Right lobe of liver (tissue), 6 donors: ENCODE data around the gene RNF13. TPM values are rescaled to one million over a fixed set of nuclear protein-coding genes. Genes with fewer than 3 reads are reported as not detected.
"Not testable (repeated sequence)": the region's sequence is repeated elsewhere in the genome, so short reads cannot be mapped to it uniquely, and the experiment has no call there.

Experiments
- ATAC-seq, 4 donors: fragments of 200-7000 bp; cut with Tn5 transposase; one replicate each; pipeline ENCODE4 v1.9.1; 2020; ENCODE audit warnings: mild to moderate bottlenecking in 4 of 4, moderate library complexity in 4 of 4
- DNase-seq, 3 donors: peaks; one replicate each; pipeline ENCODE4 v3.0.0-alpha.2; 2020
- H3K27ac ChIP-seq, 3 donors: fragments of 200-600 bp; one replicate each; pipeline ENCODE4 v1.8.0; 2022
- H3K27me3 ChIP-seq, 2 donors: fragments of 200-600 bp; one replicate each; pipeline ENCODE4 v1.8.0; 2022
- H3K36me3 ChIP-seq, 4 donors: fragments of 200-600 bp; sonication (generic) in 1 of 4; one replicate each; pipeline versions ENCODE4 v1.5.1 to v1.8.0; 2017 to 2022; ENCODE audit warnings: control low read depth in 1 of 4
- H3K4me1 ChIP-seq, 4 donors: fragments of 200-600 bp; sonication (generic) in 1 of 4; one replicate each; pipeline versions ENCODE4 v1.5.1 to v1.8.0; 2017 to 2022; ENCODE audit warnings: control low read depth in 1 of 4
- H3K4me3 ChIP-seq, 3 donors: fragments of 200-600 bp; one replicate each; pipeline ENCODE4 v1.8.0; 2022
- H3K9me3 ChIP-seq, 4 donors: fragments of 200-600 bp; sonication (generic) in 1 of 4; one replicate each; pipeline versions ENCODE4 v1.5.1 to v1.8.0; 2017 to 2022; ENCODE audit warnings: control low read depth in 1 of 4
- POLR2A ChIP-seq: fragments of 450-650 bp; IDR thresholded peaks from one replicate; pipeline ENCODE4 v1.6.1; 2017; ENCODE audit warnings: antibody characterized with exemption, mild to moderate bottlenecking
- WGBS: methylation state at CpG from one replicate; pipeline ENCODE4 v1.1.6; 2018; ENCODE audit warnings: low coverage, low lambda C conversion rate; ENCODE audit not compliant: insufficient coverage; ENCODE audit errors: missing lambda C conversion rate; 5-methylcytosine and 5-hydroxymethylcytosine counted together
- intact Hi-C, 2 donors: fragments of 100-400 bp; cut with DNase I; formaldehyde crosslinking; loops; one replicate each; pipeline versions ENCODE4 v1.11.2 to v1.14.1; 2022
- total RNA-seq, 6 experiments: library from RNA; depleted of rRNA in 2 of 6; stranded (reverse); fragments of >200 nt in 2 of 6; fragmentation: NEBNext Ultra II Directional in 3 of 6; extraction: Animal tissue kit (Norgen Biotek cat#: 25700) in 3 of 6; gene quantifications; one replicate each; pipeline versions ENCODE4 v1.1.0 to v1.2.4, GENCODE V29; 2016 to 2023
- TF ChIP-seq, protein P1 (sequence below), 4 donors: fragments of 200-600 bp in 3 of 4; fragments of 450-650 bp in 1 of 4; IDR thresholded peaks; one replicate each; pipeline versions ENCODE4 v1.5.1 to v1.8.0; 2016 to 2022; ENCODE audit warnings: antibody characterized with exemption in 4 of 4, mild to moderate bottlenecking in 2 of 4
- donor health status: DM: no; HTN: yes; CAD: no.
- donor health status: DM: no; HTN: no; CAD: no.
- donor health status: DM: no; HTN: no; CAD: no.
- donor health status: DM: no; HTN: yes; CAD: no.
- donor health status: DM: no; HTN: yes; CAD: no.

Gene RNF13
- total RNA-seq, 6 experiments from 2014 or later, result 45.0 to 55.6 (median 47.5) TPM

DNA sequence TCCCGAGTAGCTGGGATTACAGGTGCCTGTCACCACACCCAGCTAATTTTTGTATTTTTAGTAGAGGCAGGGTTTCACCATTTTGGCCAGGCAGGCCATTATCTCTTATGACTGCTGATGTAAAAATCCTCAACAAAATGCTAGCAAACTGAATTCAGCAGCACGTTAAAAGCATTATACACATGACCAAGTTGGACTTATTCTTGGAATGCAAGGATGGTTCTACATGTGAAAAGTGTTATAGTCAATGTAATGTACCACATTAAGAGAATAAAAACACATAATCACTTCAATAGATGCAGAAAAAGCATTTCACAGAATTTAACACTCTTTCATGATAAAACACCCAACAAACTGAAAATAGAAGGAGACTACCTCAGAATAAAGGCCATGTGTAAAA, 20.2 kb downstream of the RNF13 start:
- no peaks in the 10 kb centered on the region for H3K27me3 ChIP-seq
- H3K4me1 ChIP-seq, result no peaks in the 10 kb centered on the region
- no peak for TF ChIP-seq POLR2A
- TF ChIP-seq, protein P1, sequence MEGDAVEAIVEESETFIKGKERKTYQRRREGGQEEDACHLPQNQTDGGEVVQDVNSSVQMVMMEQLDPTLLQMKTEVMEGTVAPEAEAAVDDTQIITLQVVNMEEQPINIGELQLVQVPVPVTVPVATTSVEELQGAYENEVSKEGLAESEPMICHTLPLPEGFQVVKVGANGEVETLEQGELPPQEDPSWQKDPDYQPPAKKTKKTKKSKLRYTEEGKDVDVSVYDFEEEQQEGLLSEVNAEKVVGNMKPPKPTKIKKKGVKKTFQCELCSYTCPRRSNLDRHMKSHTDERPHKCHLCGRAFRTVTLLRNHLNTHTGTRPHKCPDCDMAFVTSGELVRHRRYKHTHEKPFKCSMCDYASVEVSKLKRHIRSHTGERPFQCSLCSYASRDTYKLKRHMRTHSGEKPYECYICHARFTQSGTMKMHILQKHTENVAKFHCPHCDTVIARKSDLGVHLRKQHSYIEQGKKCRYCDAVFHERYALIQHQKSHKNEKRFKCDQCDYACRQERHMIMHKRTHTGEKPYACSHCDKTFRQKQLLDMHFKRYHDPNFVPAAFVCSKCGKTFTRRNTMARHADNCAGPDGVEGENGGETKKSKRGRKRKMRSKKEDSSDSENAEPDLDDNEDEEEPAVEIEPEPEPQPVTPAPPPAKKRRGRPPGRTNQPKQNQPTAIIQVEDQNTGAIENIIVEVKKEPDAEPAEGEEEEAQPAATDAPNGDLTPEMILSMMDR (IDR thresholded peaks at IDR 0.05), result no peak
- no peak overlapping the region for H3K4me3 ChIP-seq
- H3K9me3 ChIP-seq, result peaks cover 0 to 6% (median 2%) of the 10 kb centered on the region in 4 donors
- 100% methylated on average over 2 of the region's 2 CpGs for WGBS
- ATAC-seq (no peak), DNase-seq (no peak)
- H3K36me3 ChIP-seq, result no peaks in the 10 kb centered on the region
- H3K27ac ChIP-seq, result no peak overlapping the region
- intact Hi-C loops, result no loop called here

DNA sequence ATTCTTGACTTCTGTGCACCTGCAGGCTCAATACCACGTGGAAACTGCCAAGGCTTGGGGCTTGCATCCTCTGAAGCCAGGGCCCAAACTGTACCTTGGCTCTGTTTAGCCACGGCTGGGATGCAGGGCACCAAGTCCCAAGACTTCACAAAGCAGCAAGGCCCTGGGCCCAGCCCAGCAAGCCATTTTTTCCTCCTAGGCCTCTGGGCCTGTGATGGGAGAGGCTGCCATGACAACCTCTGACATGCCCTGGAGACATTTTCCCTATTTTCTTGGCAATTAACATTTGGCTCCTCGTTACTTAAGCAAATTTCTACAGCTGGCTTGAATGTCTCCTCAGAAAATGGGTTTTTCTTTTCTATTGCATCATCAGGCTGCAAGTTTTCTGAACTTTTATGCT, 25.5 kb downstream of the RNF13 start:
- H3K27me3 ChIP-seq, intact Hi-C loops, H3K4me3 ChIP-seq, H3K36me3 ChIP-seq, H3K27ac ChIP-seq, DNase-seq, ATAC-seq, H3K9me3 ChIP-seq: not testable (repeated sequence)
- peaks cover 0 to 22% (median 5%) of the 10 kb centered on the region in 4 donors for H3K4me1 ChIP-seq
- 80% methylated on average over 1 of the region's 3 CpGs for WGBS

DNA sequence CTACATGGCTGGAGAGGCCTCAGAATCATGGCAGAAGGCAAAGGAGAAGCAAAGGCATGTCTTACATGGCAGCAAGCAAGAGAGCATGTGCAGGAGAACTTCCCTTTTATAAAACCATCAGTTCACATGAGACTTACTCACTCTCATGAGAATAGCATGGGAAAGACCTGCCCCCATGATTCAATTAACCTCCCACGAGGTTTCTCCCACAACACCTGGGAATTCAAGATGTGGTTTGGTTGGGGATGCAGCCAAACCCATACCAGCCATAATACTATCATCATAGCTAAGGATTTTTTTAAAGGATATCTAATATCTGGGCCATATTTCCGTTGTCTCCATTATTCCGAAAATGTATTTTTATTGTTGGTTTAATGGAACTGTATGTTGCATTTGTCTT, 26.5 kb downstream of the RNF13 start:
- DNase-seq, ATAC-seq, H3K4me3 ChIP-seq, H3K9me3 ChIP-seq, intact Hi-C loops, H3K27ac ChIP-seq, H3K27me3 ChIP-seq, H3K36me3 ChIP-seq: not testable (repeated sequence)
- H3K4me1 ChIP-seq, result peaks cover 0 to 32% (median 9%) of the 10 kb centered on the region in 4 donors
- WGBS, result 93% methylated on average over 3 of the region's 3 CpGs

DNA sequence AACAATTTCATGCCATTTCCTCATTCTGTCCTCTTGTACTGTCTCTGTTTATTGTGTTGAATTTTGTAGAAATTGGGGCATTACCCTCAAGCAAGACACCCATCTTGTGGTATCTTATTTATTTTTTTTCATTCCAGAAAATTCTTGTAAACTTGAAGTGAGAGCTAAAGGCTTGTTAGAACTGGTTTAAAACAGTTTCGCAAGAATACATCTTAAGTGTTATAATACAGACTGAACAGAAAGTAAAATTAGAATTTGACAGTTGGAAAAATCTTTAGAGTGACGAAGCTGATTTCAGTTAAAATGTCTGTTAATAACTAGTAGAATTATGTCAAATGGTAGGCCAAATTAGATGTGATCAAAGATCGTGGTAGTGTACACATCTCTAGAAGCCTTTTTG, 26.9 kb downstream of the RNF13 start:
- intact Hi-C loops, result no loop called here
- no peaks in the 10 kb centered on the region for H3K27me3 ChIP-seq
- DNase-seq, result no peak
- H3K4me1 ChIP-seq, result peaks cover 0 to 36% (median 12%) of the 10 kb centered on the region in 4 donors
- ATAC-seq, result no peak
- no peaks in the 10 kb centered on the region for H3K9me3 ChIP-seq
- TF ChIP-seq POLR2A, result no peak
- TF ChIP-seq, protein P1 (IDR thresholded peaks at IDR 0.05), result no peak
- H3K4me3 ChIP-seq, result no peak overlapping the region
- H3K36me3 ChIP-seq, result no peaks in the 10 kb centered on the region
- H3K27ac ChIP-seq, result no peak overlapping the region
- 83% methylated on average over 3 of the region's 3 CpGs for WGBS

DNA sequence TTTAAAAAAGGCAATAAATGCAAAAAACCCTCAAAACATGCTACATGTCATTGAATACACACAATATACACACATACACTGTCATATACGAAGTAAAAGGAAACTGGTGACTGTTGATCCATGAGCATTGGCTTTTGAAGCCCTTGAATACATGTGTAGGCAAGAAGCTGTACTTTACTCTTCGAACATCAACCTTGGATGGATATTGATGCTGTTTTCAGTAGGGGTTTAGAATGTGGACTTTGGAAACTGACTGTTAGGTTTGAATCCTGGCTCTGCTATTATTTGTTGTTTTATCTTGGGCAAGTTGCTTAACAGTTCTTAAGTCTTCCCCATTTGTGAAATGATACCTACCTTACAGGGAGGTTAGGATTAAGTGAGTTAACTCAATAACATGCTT, 30.5 kb downstream of the RNF13 start:
- no peaks in the 10 kb centered on the region for H3K9me3 ChIP-seq
- no peak overlapping the region for H3K4me3 ChIP-seq
- ATAC-seq (peak; percentile 84 to 92 (median 88)), DNase-seq (no peak)
- intact Hi-C loops, result no loop called here
- TF ChIP-seq POLR2A, result no peak
- TF ChIP-seq, protein P1 (IDR thresholded peaks at IDR 0.05), result no peak
- 36% methylated on average over 1 of the region's 2 CpGs for WGBS
- peaks cover 0 to 50% (median 14%) of the 10 kb centered on the region in 4 donors for H3K4me1 ChIP-seq
- peak overlapping the region in 2 of 3 donors; percentile 58 to 60 for H3K27ac ChIP-seq
- H3K36me3 ChIP-seq, result peaks cover 0 to 3% (median 0%) of the 10 kb centered on the region in 4 donors
- no peaks in the 10 kb centered on the region for H3K27me3 ChIP-seq

DNA sequence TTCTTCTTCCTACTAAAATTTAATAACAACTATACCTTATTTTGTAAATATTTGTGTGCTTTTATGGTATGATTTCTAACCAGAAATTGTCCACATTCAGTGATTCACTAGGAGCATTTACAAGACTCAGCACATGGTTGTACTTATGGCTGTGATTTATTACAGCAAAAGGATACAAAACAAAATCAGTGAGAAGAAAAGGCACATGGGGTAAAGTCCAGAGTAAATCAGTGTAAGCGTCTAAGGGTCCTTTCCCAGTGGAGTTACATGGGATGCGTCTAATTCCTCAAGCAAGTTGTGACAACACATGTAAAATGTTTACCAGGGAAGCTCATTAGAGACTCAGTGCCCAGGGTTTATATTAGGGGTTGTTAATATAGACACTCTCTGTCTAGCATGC, 31.1 kb downstream of the RNF13 start:
- ATAC-seq, result peak in 1 of 4 donors; percentile 4
- intact Hi-C loops, result no loop called here
- WGBS, result 61% methylated on average over 2 of the region's 2 CpGs
- no peaks in the 10 kb centered on the region for H3K9me3 ChIP-seq
- H3K36me3 ChIP-seq, result peaks cover 0 to 3% (median 0%) of the 10 kb centered on the region in 4 donors
- H3K27ac ChIP-seq, result peak overlapping the region in 2 of 3 donors; percentile 58 to 60
- DNase-seq, result no peak
- no peak overlapping the region for H3K4me3 ChIP-seq
- TF ChIP-seq, protein P1 (IDR thresholded peaks at IDR 0.05), result no peak
- no peak for TF ChIP-seq POLR2A
- no peaks in the 10 kb centered on the region for H3K27me3 ChIP-seq
- peaks cover 0 to 50% (median 14%) of the 10 kb centered on the region in 4 donors for H3K4me1 ChIP-seq
